ENCODE measurements around the gene SPTBN4. TPM values are rescaled to one million over a fixed set of nuclear protein-coding genes. Genes with fewer than 3 reads are reported as not detected.

Gene SPTBN4
- total and polyA plus RNA-seq, 10 of the 15 experiments (the other 5 are each of a cell fraction or from before 2014, with no cell fraction given): 0.04 to 1.1 (median 0.34) TPM; not detected in 1

DNA sequence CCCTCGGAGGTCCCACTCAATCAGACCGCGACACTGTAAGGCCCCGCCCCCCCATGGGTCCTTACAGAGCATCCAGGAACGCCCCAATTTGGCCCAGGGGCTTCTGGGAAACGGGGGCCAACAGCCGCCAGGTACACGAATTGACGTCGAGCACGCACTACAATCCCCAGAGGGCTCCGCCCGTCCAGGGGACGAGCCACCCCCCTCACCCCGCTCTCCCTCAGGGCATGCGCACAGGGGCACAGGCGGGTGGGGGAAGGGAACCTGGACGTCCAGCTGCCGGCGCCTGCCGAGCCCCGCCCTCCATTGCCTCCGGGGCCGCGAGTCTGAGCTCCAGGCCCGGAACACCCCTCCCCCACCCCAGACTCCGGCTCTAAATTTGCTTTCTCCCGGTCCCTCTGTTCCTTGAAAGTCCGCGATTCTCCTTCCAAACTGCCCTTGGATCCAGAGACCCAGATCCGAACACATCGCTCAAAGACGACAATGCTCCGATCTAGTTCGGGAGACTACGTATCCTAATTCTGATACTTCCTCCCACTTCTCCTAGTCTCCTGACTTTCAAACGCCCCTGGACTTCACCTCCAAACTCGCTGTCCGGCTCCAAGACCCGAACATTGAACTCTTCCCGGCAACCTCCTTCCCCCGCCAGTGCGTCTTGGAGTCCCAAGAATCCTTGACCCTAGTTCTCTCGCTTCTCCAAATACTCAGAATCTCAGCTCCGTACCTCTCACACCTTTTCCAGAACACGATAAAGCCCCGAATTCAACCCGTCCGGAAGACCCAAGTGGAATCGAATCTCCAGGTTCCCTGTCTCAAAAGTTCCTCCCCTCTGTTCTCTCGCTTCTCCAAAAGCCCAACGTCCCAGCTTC, 23.4 kb upstream of the SPTBN4 start (continued):
- TF ChIP-seq, protein P1, sequence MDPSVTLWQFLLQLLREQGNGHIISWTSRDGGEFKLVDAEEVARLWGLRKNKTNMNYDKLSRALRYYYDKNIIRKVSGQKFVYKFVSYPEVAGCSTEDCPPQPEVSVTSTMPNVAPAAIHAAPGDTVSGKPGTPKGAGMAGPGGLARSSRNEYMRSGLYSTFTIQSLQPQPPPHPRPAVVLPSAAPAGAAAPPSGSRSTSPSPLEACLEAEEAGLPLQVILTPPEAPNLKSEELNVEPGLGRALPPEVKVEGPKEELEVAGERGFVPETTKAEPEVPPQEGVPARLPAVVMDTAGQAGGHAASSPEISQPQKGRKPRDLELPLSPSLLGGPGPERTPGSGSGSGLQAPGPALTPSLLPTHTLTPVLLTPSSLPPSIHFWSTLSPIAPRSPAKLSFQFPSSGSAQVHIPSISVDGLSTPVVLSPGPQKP (IDR thresholded peaks at IDR 0.05; ENCODE audit: low read depth, low read length): no peak
- TF ChIP-seq CHD1 (IDR thresholded peaks at IDR 0.05; ENCODE audit: low read depth, low read length) (no peak), SMARCA5 (IDR thresholded peaks at IDR 0.05) (no peak), PAX5 (IDR thresholded peaks at IDR 0.05; ENCODE audit: borderline replicate concordance, low read depth, low read length) (peak; percentile 60; the same call in 1 of the 2 replicates), SPI1 (IDR thresholded peaks at IDR 0.05; ENCODE audit: borderline replicate concordance, insufficient read depth, low read depth, low read length) (no peak), MTA3 (IDR thresholded peaks at IDR 0.05; ENCODE audit: borderline replicate concordance, low read length) (no peak), PML (IDR thresholded peaks at IDR 0.05; ENCODE audit: low read length) (no peak), KDM1A (IDR thresholded peaks at IDR 0.05; ENCODE audit: borderline replicate concordance) (no peak), TCF3 (IDR thresholded peaks at IDR 0.05; ENCODE audit: borderline replicate concordance, insufficient read depth, low read depth, low read length) (peak; percentile 93), RFX5 (IDR thresholded peaks at IDR 0.05; ENCODE audit: low read depth, low read length) (no peak), ZNF207 (IDR thresholded peaks at IDR 0.05; ENCODE audit: borderline replicate concordance) (peak; percentile 24; the same call in 1 of the 2 replicates), BACH1 (IDR thresholded peaks at IDR 0.05; ENCODE audit: borderline replicate concordance) (peak; percentile 50; the same call in 1 of the 2 replicates), CHD4 (IDR thresholded peaks at IDR 0.05) (no peak), JUNB (IDR thresholded peaks at IDR 0.05) (no peak), POLR2AphosphoS5 (IDR thresholded peaks at IDR 0.05; ENCODE audit: low read length) (peak; percentile 45; the same call in 1 of the 2 replicates), SMAD5 (IDR thresholded peaks at IDR 0.05; ENCODE audit: low read depth) (no peak), ZNF217 (IDR thresholded peaks at IDR 0.05) (no peak), ZBED1 (IDR thresholded peaks at IDR 0.05; ENCODE audit: borderline replicate concordance) (no peak), STAT3 (IDR thresholded peaks at IDR 0.05; ENCODE audit: low read depth, low read length) (no peak), ASH2L (IDR thresholded peaks at IDR 0.05; ENCODE audit: borderline replicate concordance, low read depth) (no peak)
- TF ChIP-seq, protein P2, sequence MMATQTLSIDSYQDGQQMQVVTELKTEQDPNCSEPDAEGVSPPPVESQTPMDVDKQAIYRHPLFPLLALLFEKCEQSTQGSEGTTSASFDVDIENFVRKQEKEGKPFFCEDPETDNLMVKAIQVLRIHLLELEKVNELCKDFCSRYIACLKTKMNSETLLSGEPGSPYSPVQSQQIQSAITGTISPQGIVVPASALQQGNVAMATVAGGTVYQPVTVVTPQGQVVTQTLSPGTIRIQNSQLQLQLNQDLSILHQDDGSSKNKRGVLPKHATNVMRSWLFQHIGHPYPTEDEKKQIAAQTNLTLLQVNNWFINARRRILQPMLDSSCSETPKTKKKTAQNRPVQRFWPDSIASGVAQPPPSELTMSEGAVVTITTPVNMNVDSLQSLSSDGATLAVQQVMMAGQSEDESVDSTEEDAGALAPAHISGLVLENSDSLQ (IDR thresholded peaks at IDR 0.05): peak; percentile 81
- TF ChIP-seq, protein P3, sequence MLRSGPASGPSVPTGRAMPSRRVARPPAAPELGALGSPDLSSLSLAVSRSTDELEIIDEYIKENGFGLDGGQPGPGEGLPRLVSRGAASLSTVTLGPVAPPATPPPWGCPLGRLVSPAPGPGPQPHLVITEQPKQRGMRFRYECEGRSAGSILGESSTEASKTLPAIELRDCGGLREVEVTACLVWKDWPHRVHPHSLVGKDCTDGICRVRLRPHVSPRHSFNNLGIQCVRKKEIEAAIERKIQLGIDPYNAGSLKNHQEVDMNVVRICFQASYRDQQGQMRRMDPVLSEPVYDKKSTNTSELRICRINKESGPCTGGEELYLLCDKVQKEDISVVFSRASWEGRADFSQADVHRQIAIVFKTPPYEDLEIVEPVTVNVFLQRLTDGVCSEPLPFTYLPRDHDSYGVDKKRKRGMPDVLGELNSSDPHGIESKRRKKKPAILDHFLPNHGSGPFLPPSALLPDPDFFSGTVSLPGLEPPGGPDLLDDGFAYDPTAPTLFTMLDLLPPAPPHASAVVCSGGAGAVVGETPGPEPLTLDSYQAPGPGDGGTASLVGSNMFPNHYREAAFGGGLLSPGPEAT (IDR thresholded peaks at IDR 0.05; ENCODE audit: low read depth): no peak
- TF ChIP-seq, protein P4, sequence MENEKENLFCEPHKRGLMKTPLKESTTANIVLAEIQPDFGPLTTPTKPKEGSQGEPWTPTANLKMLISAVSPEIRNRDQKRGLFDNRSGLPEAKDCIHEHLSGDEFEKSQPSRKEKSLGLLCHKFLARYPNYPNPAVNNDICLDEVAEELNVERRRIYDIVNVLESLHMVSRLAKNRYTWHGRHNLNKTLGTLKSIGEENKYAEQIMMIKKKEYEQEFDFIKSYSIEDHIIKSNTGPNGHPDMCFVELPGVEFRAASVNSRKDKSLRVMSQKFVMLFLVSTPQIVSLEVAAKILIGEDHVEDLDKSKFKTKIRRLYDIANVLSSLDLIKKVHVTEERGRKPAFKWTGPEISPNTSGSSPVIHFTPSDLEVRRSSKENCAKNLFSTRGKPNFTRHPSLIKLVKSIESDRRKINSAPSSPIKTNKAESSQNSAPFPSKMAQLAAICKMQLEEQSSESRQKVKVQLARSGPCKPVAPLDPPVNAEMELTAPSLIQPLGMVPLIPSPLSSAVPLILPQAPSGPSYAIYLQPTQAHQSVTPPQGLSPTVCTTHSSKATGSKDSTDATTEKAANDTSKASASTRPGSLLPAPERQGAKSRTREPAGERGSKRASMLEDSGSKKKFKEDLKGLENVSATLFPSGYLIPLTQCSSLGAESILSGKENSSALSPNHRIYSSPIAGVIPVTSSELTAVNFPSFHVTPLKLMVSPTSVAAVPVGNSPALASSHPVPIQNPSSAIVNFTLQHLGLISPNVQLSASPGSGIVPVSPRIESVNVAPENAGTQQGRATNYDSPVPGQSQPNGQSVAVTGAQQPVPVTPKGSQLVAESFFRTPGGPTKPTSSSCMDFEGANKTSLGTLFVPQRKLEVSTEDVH (IDR thresholded peaks at IDR 0.05; ENCODE audit: low read depth, partially characterized antibody): no peak
- TF ChIP-seq, protein P5, sequence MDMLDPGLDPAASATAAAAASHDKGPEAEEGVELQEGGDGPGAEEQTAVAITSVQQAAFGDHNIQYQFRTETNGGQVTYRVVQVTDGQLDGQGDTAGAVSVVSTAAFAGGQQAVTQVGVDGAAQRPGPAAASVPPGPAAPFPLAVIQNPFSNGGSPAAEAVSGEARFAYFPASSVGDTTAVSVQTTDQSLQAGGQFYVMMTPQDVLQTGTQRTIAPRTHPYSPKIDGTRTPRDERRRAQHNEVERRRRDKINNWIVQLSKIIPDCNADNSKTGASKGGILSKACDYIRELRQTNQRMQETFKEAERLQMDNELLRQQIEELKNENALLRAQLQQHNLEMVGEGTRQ (IDR thresholded peaks at IDR 0.05; ENCODE audit: borderline replicate concordance, low read depth, low read length): no peak
